Measurements from ENCODE around the gene CYP26C1. TPM values are rescaled to one million over a fixed set of nuclear protein-coding genes. Genes with fewer than 3 reads are reported as not detected.

The CYP26C1 gene
- total RNA-seq, 1 experiment from 2014 or later, result 0.46 TPM

DNA sequence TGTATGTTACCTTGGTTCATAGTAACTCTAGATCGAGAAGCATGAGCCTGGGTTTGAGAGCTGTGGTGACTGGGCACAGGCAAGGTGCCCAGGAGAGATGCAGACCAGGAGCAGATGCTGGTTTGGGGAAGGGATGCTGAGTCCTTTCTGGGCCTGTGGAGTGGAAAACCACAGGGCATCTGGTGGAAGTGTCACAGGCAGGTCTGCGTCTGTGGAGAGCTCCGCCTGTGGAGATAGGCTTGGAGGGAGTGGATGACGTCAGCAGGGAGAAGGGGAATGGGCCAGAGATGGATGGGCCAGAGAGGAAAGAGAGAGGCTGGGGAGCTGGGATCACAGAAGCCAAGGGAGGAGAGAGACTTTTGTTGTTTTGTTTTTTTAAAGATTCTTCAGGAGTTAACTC, 27.9 kb downstream of the CYP26C1 start:
- ChIA-PET CTCF (no interaction called here), POLR2A (ENCODE audit: unreplicated experiment) (no interaction called here)
- H3K27ac ChIP-seq, result no peak overlapping the region
- H3K36me3 ChIP-seq (ENCODE audit: low read depth), result no peaks in the 10 kb centered on the region
- intact Hi-C loops (cut with micrococcal nuclease; ENCODE audit: unreplicated experiment), result no loop called here
- no peak for DNase-seq
- no peak overlapping the region for H3K4me3 ChIP-seq
- H3K9me3 ChIP-seq (ENCODE audit: insufficient read depth, low read depth), result no peaks in the 10 kb centered on the region
- H3K4me1 ChIP-seq (replicated peaks; ENCODE audit: insufficient read depth), result no peaks in the 10 kb centered on the region; the same call in 1 of the 2 replicates
- no peaks in the 10 kb centered on the region for H3K79me2 ChIP-seq (ENCODE audit: low read depth)
- H3F3A ChIP-seq (ENCODE audit: insufficient read depth, low read depth), result no peaks in the 10 kb centered on the region
- no peaks in the 10 kb centered on the region for H3K27me3 ChIP-seq (ENCODE audit: insufficient read depth, low read depth)
- no peak overlapping the region for H2AFZ ChIP-seq
- no peak overlapping the region for H3K4me2 ChIP-seq
- H4K20me1 ChIP-seq (ENCODE audit: insufficient read depth), result no peaks in the 10 kb centered on the region
- no peaks in the 10 kb centered on the region for H3K9me2 ChIP-seq (ENCODE audit: insufficient read depth)
- no TSS peak for BruUV-seq (replicated peaks)
- no peak for TF ChIP-seq EZH2 (IDR thresholded peaks at IDR 0.05; ENCODE audit: low read depth)
- TF ChIP-seq, protein P1, sequence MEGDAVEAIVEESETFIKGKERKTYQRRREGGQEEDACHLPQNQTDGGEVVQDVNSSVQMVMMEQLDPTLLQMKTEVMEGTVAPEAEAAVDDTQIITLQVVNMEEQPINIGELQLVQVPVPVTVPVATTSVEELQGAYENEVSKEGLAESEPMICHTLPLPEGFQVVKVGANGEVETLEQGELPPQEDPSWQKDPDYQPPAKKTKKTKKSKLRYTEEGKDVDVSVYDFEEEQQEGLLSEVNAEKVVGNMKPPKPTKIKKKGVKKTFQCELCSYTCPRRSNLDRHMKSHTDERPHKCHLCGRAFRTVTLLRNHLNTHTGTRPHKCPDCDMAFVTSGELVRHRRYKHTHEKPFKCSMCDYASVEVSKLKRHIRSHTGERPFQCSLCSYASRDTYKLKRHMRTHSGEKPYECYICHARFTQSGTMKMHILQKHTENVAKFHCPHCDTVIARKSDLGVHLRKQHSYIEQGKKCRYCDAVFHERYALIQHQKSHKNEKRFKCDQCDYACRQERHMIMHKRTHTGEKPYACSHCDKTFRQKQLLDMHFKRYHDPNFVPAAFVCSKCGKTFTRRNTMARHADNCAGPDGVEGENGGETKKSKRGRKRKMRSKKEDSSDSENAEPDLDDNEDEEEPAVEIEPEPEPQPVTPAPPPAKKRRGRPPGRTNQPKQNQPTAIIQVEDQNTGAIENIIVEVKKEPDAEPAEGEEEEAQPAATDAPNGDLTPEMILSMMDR (conservative IDR thresholded peaks at IDR 0.05), result no peak

DNA sequence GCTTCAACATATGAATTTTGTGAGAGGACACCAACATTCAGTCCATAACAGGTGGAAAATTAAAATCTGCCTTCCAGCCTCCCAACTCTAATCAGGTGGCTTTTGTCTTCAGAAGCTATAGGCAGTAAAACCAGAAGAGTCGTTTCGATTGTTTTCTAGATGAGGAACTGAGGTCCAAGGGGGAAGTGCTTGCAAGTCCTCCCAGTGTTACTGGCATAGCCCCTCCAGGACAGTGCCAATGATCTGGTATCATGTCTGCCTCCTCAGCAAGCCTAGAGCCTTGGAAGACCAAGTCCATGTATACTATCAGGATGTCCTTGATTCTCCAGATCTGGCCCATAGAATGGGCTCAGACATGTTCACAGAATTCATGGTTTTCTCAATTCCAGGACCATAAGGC, 30.0 kb downstream of the CYP26C1 start:
- no peaks in the 10 kb centered on the region for H3K4me1 ChIP-seq (replicated peaks; ENCODE audit: insufficient read depth)

DNA sequence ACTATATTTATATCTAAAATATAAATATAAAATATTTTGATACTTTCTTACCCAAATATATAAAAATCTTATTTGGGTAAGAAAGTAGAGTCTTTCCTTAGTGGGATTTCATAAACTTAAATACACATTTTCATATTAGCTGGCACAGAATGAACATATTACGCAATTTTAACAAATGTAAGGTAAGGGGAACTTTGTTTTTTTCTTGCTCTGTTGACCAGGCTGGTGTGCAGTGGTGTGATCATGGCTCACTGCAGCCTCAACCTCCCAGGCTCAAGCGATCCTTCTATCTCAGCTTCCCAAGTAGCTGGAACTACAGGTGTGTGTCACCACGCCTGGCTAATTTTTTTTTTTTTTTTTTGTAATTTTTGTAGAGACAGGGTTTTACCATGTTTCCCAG, 31.4 kb downstream of the CYP26C1 start:
- Histone ChIP-seq H3K4me3 (no peak overlapping the region), H2AFZ (no peak overlapping the region), H3K36me3 (ENCODE audit: low read depth) (no peaks in the 10 kb centered on the region), H3K79me2 (ENCODE audit: low read depth) (no peaks in the 10 kb centered on the region), H3K27ac (no peak overlapping the region), H3K9me2 (ENCODE audit: insufficient read depth) (no peaks in the 10 kb centered on the region), H3K4me2 (no peak overlapping the region), H3K27me3 (ENCODE audit: insufficient read depth, low read depth) (no peaks in the 10 kb centered on the region), H3K9me3 (ENCODE audit: insufficient read depth, low read depth) (no peaks in the 10 kb centered on the region), H3K4me1 (replicated peaks; ENCODE audit: insufficient read depth) (no peaks in the 10 kb centered on the region), H4K20me1 (ENCODE audit: insufficient read depth) (no peaks in the 10 kb centered on the region), H3F3A (ENCODE audit: insufficient read depth, low read depth) (no peaks in the 10 kb centered on the region)
- TF ChIP-seq EZH2 (IDR thresholded peaks at IDR 0.05; ENCODE audit: low read depth), result no peak
- TF ChIP-seq, protein P1 (conservative IDR thresholded peaks at IDR 0.05), result no peak
- no peak for DNase-seq
- intact Hi-C loops (cut with micrococcal nuclease; ENCODE audit: unreplicated experiment), result no loop called here
- ChIA-PET CTCF (no interaction called here), POLR2A (ENCODE audit: unreplicated experiment) (no interaction called here)
- BruUV-seq (replicated peaks), result no TSS peak

More for the DNA sequence above, 30.0 kb downstream of the CYP26C1 start:
- Histone ChIP-seq H3K27ac (no peak overlapping the region), H3K79me2 (ENCODE audit: low read depth) (no peaks in the 10 kb centered on the region), H3F3A (ENCODE audit: insufficient read depth, low read depth) (no peaks in the 10 kb centered on the region), H3K9me2 (ENCODE audit: insufficient read depth) (no peaks in the 10 kb centered on the region), H3K4me3 (no peak overlapping the region), H3K4me2 (no peak overlapping the region), H3K36me3 (ENCODE audit: low read depth) (no peaks in the 10 kb centered on the region), H4K20me1 (ENCODE audit: insufficient read depth) (no peaks in the 10 kb centered on the region), H3K9me3 (ENCODE audit: insufficient read depth, low read depth) (no peaks in the 10 kb centered on the region), H2AFZ (no peak overlapping the region), H3K27me3 (ENCODE audit: insufficient read depth, low read depth) (no peaks in the 10 kb centered on the region)
- no peak for DNase-seq
- BruUV-seq (replicated peaks), result no TSS peak
- intact Hi-C loops (cut with micrococcal nuclease; ENCODE audit: unreplicated experiment), result no loop called here
- TF ChIP-seq, protein P1 (conservative IDR thresholded peaks at IDR 0.05), result no peak
- TF ChIP-seq EZH2 (IDR thresholded peaks at IDR 0.05; ENCODE audit: low read depth), result no peak
- ChIA-PET CTCF (no interaction called here), POLR2A (ENCODE audit: unreplicated experiment) (no interaction called here)

Measured in PC-9 (cell line).